HG02763 (cell line): Measurements from ENCODE around the gene ADAMTS12.

Experiments
- ATAC-seq: cut with Tn5 transposase; IDR thresholded peaks from one replicate; pipeline ENCODE4 v1.9.1; 2021; ENCODE audit warnings: mild to moderate bottlenecking, moderate library complexity; ENCODE audit not compliant: unreplicated experiment

Gene ADAMTS12

GRCh38 chr5:33810491-33811120 is 81.2 kb downstream of the ADAMTS12 start:
- no peak for ATAC-seq

DNA sequence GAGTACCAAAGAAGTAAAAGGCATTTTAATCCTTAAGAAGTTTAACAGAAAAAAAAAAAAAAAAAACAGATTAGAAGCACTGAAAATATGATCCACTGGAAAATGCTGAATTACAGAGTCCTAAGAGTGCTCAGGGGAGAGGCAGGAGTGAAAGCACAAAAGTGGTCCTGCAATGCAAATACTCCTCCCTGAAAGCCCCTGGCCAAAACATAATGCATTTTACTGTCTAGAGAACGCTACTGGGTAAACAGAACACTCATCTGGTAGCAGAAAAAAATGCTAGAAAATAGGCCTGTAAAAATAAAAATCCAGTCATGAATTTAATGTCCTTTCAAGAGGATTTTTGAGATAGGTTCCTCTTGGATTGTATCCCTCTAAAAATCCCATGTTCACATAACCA is 81.9 kb downstream of the ADAMTS12 start:
- no peak for ATAC-seq

DNA sequence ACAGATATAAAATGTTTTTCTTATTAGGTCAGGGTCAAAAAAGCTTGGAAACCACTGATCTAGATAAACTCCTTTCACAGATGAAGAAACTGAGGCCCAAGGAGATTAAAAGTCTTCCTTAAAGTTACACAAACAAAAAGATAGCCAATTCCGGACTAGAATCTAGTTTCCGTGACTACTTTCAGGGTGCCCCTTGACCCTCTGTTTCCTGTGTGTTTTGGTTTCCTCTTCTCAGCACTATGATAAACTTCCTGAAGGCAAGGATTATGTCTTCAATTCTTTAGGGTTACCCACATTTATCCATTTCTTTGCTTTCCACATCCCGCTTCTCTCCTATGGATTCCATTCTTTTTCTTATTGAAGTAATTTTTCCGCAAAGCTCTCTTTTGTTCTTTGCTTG is 83.1 kb downstream of the ADAMTS12 start:
- ATAC-seq = no peak

GRCh38 chr5:33807771-33808170 is 84.0 kb downstream of the ADAMTS12 start:
- ATAC-seq = no peak

GRCh38 chr5:33806738-33807442 is 84.9 kb downstream of the ADAMTS12 start:
- ATAC-seq = no peak

- no peak for ATAC-seq
Observed at GRCh38 chr5:33801292-33801691, 90.5 kb downstream of the ADAMTS12 start.

DNA sequence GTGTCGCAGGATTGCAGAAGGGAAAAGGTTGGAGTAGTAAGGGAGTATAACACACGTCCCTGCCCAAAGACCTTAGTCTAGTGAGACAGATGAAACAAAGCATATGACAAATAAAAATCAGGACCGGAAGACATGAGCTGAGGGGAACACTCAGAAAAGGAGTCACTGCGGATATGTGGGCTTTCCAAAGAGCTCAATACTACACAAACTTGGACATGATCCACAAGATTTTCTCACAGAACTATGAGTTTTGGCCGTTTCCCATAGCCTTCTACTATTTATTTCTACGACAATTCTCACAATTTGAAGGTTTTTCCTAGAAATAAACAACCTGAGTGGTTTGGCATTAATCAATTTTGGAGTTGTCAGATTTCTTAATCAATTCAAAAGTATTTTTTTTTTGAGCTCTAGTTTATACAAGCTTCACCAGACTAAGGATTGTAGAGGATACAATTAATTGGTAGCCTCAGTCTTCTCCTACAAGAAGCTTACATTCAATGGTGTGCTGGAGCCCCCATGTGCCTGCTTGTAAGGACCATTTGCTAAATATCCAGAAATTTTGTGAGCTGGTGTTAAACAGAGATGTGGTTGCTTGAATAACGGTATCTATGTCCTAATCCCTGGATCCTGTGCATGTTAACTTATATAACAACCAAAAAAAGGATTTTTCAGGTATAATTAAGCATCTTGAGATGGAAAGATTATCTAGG is 91.4 kb downstream of the ADAMTS12 start:
- no peak for ATAC-seq

DNA sequence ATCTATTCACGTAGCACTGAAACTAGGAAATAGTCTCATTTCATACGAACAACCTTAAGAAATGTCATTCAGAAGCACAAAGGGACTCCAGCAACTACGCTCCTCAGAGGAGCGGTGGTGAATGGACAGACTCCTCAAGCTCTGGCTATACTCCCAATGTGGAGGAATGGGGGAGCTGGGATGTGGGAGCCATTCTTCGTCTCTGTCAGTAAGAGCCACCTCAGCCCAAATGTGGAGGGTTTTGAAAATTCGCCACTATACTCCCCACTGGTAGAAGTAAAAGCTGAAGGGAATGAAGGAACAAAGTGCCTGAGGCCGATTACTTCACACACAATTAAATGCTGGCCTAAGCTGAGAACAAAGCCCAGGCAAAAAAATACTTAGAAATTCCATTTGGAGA is 96.3 kb downstream of the ADAMTS12 start:
- no peak for ATAC-seq

DNA sequence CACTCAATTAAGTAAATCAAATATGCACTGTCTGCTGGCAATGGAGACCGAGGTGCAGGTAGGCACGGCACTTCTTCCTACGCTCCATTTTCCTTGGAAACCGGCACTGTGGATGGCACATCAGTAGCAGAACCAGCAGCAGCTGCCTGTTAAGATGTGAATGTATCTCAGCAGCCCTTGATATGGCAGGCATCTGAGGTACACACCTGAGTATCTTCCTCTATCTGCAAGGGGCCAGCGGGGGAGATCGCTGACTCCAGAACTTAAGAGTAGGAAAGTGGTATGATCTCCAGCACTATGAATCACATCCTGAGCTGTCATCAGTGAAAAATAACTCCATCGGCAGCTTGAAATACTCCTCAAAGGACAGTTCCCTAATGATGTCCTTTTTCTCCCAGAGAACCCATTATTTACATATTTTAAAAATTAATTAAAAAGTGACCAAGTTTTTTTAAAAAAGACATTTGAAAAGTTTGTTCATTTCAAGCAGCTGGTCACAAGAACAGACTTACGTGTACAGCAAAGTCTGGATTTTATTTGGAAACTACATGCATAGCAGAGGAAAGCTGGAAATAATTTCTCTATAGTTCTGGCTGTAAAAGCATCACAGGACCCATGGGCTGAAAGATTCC is 97.1 kb downstream of the ADAMTS12 start:
- ATAC-seq = no peak

DNA sequence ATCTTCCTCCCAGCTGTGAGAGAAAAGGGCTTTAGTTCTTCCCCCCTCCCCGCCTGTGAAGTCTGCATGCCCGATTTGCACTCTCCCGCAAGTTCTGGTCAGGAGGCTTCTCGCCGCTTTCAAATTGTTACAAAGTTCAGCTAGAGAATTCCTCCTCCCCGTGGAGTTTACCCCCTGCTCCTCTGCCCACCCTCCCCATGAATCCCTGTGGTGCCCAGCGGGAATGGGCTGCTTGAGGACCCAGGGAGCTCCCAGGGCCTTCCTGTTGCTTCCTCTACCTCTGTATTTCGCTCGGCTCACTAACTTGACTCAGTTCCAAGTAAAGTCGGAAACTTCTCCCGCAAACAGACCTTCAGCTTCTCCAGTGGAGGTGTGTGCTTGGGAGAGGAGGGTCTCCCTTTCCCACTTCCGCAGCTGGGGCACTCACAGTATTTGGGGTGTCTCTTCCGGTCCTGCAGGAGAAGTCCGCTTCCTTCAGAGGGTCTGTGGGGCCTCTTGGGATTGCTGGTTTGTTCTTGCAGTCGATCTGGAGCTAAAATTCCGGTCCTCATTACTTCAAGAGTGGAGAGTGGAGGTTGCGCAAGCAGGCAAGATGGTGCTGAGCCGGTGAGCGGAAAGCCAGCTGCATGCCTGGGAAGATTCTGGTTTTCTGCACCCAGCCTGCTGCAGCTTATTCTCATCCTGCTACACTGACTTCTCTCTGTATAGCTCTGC is 97.8 kb downstream of the ADAMTS12 start:
- ATAC-seq = no peak

DNA sequence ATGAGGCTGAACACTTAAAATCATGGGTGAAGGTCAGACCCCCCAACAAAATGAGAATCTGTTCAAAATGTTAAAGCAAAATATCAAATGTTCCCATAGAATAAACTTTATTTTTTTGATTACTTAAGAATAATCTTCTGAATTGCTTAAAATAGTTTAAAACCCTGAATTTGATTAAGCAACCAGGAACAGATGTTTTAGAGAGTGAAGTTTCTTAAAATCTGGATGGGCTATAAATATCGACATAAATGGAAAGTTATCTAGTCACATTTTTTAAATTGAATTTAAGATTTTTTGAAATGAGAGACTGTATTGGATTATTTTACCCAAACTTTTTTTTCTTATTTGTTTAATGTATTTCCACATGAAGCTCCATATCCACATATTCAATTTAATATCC is 98.5 kb downstream of the ADAMTS12 start:
- ATAC-seq = no peak

DNA sequence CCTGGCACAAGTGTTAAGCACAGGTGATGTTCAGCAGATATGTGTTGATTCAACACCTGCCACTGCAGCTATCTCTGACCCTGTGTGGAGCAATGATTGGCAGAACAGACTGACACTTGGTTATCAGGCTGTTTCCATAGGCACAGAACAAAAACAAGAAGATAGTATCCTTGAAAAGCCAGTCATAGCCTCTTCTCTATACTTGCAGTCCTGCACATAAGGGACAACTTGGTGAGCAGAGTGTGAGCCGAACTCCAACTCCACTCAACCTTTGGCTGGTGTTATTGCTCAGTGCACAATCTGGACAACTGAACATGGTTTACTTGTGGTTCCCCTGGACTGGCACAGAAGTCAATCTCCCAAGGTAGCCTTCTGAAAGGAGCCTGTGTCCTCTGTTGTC is 99.2 kb downstream of the ADAMTS12 start:
- ATAC-seq = no peak

- ATAC-seq = no peak
Observed at GRCh38 chr5:33789567-33789957, 102.2 kb downstream of the ADAMTS12 start.

- ATAC-seq = no peak
Observed at GRCh38 chr5:33788922-33789566, 102.7 kb downstream of the ADAMTS12 start.

- ATAC-seq = no peak
Observed at GRCh38 chr5:33785571-33785970, 106.2 kb downstream of the ADAMTS12 start.

- no peak for ATAC-seq
Observed at GRCh38 chr5:33781286-33781685, 110.5 kb downstream of the ADAMTS12 start.

GRCh38 chr5:33776151-33776660 is 115.6 kb downstream of the ADAMTS12 start:
- ATAC-seq = no peak

- ATAC-seq = no peak
Observed at GRCh38 chr5:33774341-33774740, 117.4 kb downstream of the ADAMTS12 start.

GRCh38 chr5:33772380-33772897 is 119.4 kb downstream of the ADAMTS12 start:
- ATAC-seq = no peak

- no peak for ATAC-seq
Observed at GRCh38 chr5:33769968-33770367, 121.8 kb downstream of the ADAMTS12 start.
